Stimulated activated CD8-positive, alpha-beta memory T cell treated with anti-CD3 and anti-CD28 coated beads, Interleukin-7, amount 100 ng/mL, for 24 hours (primary cell): Measurements from ENCODE around the gene MIB1.
"Not testable (repeated sequence)": the region's sequence is repeated elsewhere in the genome, so short reads cannot be mapped to it uniquely, and the experiment has no call there.

ENCODE experiments used
- DNase-seq: peaks from one replicate; pipeline ENCODE4 v3.0.0-alpha.2; 2020; ENCODE audit warnings: low read depth

The MIB1 gene

DNA sequence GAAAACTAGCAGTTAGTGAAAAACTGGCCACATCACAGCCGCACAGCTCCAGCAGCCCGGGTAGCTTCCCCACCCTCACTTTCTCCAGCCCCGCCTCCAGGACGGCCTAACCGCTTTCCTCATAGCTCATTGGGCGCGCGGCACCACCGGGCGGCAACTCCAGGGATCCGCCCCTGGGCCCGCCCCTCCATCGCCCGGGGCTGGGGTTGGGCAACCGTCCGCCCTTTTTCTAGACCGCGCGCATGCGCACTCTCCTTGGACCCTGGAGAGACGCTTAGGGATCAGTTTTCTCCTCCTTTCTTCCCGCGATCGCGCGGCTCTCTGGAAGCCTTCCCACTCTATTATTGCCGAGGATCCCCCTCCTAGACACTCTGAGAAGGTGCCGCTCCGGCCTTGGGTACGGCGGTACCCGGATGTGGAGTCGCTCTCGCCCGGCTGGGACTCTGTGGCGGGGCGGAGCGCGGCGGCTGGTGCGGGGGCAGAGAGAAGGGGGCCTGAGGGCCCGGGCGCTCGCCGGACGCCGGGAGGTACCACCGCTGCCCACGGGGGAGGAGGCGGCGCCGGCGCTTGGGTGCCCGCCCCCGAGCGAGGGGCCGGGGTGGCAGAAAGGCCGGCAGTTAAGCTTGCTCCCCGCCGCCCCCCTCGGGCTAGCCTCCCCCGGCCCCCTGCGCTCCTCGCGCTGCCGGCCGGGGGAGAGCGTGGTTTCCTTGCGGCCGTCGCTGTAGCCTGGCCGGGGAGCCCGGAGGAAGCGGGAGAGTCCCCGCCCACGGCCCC, at the start of gene MIB1:
MIB1 (plus strand) TSS at position 255 of the 774 bp plus-strand sequence. CDS start 792 bp downstream, outside the sequence.
- DNase-seq: peak; percentile 98

DNA sequence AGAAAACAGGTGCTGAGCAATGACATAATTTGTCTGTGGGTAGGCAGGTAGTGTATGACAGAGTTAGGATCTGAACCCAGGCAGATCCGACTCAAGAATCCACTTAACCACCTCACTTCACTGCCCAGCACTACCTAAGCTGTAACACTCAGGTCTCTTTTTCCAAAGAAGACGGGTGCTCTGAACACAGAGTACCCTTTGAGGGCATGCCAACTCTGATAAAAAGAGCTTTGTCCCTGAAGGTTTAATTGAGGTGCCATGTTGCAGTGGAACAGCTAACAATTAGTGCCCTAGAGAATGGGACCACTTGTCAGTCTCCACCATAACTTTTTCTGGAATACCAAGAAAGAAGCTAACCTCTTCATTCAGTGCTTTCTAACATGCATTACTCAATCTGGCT, 47.3 kb upstream of the MIB1 start:
- DNase-seq: no peak

DNA sequence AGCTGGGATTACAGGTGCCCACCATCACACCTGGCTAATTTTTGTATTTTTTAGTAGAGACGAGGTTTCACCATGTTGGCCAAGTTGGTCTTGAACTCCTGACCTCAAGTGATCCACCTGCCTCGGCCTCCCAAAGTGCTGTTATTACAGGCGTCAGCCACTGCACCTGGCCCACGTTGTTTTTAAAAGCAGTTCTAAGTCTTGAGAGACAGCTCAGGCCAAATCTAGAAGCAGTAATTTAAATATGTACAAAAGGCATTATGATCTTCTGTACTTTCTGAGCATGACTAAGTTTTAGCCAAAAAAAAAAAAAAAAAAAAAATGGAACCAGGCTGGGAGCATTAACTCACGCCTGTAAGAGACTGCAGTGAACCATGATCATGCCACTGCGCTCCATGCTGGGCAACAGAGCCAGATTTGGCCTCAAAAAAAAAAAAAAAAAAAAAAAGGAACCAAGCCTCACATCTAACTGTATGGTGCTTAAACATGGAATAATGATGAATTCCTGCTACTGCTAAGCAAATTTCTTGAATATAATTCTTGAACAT, 40.0 kb upstream of the MIB1 start:
- DNase-seq: no peak

DNA sequence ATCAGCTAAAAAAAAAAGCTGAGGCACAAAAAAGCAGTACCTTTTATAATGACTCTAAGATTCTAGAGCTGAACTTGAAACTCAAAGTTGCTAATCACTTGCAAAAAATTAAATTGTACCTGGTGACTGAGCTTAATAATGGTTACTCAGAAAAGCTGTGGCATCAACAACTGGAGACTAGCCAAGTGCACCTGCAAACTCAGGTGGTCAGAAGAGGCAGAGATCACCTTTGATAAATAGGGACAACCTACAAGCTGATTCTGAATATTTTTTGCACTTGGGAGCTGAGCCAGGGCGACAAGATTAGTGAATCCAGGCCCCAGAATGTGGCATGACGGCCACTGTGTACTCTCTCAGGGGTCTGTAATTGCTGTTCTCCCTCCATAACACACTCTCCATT, 39.0 kb upstream of the MIB1 start:
- no peak for DNase-seq

DNA sequence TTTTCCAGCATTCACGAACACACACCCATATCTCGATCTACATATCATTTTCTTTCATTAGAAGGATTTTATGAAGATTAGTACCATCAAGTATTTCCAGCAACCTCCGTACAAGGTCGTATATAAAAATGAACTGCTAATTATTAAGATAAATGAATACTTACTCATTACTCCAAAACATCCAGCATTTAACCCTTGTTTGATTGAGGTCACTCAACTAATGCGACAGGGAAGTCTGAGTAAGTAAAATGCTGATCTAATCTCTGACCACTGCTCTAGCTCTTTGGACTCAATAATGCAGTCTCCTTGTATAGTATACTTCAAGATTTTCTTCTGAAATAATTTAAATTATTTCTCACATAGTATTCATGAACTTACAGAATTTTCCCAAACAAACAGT, 38.0 kb upstream of the MIB1 start:
- no peak for DNase-seq

DNA sequence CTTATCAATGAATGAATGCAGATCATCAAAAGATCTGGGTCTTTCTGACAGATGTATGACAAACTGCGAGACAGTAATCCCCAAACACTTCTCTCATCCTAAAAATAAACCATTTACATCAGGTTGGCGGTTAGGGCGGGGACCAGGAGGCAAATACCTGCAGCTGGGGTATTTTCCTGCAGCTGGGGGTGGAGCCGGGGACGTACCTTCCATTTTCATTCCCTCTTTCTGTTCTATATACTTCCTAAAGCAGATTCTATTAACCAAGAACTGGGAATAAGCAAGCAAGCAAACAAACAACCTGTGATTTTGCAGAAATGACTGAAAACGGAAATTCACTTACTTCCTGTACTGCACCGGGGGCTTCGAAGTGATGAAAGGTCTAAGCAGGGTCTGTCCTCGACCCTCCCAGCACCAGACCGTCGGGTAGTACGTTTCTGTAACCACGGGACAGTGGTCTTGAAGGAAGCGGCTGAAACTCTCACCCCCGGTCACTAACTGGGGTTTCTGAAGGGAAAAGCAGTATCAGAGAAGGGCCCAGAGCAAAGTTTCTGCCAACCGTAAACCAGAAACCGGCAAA, 37.3 kb upstream of the MIB1 start:
- DNase-seq: no peak

DNA sequence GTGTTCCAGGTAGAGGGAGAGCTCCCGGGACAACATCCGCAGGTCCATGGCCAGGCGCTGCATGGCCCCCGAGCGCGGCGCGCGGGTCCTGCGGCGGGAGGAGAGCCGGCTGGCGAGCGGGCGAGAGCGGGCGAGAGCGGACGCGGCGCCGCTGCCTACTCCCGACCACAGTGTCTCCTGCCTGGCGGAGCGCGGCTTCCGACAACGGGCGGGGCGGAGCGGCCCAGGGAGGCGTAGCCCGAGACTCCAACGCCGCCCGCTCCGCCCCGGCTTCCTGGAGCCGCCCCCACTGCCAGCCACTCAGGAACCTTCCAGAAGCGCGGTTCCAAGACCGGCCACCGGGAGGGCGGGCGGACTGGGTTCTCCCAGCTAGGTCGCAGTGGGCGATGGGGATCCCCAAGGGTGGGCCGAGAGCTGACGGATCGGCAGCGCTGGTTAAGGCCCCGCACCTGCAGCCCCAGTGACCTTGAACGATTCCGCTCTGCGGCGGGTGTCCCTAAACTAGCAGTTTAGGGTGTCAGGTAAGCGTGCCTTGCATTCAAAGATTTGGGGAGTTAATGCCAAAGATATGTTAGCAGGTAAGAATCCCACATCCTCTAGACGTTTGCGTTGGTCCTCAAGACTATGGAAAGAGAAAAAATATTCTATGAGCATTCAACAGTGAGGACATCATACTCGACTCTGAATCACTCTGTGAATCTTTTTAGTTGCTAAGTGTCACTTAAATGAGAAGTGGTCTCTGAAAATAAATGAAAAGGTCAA, 35.8 kb upstream of the MIB1 start, which contains the start of gene ABHD3:
ABHD3 (minus strand) TSS at position 172 of the 762 bp plus-strand sequence; CDS start at position 63, 109 bp downstream.
- peak; percentile 81 for DNase-seq

DNA sequence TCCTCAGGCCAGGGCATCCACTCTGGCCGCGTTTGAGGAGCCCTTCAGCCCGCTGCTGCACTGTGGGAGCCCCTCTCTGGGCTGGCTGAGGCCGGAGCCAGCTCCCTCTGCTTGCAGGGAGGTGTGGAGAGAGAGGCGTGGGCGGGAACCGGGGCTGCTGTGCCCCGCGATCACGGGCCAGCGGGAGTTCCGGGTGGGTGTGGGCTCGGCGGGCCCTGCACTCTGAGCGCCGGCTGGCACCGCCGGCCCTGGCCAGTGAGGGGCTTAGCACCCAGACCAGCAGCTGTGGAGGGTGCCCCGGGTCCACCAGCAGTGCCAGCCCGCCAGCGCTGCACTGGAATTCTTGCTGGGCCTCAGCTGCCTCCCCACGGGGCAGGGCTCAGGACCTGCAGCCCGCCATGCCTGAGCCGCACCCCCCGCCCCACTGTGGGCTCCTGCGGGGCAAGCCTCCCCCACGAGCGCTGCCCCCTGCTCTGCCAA, 34.2 kb upstream of the MIB1 start:
- DNase-seq: no peak

DNA sequence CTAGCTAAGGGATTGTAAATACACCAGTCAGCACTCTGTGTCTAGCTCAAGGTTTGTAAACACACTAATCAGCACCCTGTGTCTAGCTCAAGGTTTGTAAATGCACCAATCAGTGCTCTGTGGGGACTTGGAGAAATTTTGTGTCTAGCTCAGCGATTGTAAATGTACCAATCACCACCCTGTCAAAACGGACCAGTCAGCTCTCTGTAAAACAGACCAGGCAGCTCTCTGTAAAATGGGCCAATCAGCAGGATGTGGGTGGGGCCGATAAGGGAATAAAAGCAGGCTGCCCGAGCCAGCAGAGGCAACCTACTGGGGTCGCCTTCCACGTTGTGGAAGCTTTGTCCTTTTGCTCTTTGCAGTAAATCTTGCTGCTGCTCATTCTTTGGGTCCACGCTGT, 33.5 kb upstream of the MIB1 start:
- not testable (repeated sequence) for DNase-seq

DNA sequence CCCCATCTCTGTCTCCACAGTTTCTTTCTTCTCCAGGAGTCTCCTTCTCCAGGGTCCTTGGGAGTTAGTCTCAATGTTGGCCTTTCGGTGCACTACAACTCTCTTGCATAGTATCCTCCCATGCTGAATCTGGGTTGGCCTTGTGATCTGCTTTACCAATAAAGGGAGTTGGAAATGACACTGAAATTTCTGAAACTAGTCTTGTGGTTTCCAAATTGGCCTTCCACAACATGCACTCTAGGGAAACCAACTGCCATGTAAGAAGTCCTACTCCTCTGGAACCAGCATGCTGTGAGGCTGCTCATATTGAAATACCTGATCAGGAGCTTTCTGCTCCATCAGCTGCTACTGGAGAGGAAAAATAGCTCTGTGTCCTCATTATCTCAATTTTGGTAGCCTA, 26.1 kb upstream of the MIB1 start:
- no peak for DNase-seq

DNA sequence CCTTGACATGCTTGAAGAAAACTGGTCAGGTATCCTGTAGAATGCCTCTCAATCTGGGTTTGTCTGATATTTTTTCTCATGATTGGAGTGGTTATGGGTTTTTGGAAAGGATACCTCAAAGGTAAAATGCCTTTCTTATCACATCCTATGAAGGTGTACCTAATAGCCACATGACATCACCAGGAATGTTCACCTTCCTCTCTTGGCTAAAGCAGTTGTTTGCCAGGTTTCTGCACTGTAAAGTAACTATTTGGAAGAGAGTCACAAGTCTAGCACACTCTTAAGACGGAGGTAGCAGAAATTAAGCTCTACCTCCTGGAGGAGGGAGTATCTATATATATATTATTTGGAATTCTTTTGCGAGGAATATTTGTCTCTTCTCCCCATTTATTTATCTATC, 17.9 kb upstream of the MIB1 start:
- DNase-seq: no peak

DNA sequence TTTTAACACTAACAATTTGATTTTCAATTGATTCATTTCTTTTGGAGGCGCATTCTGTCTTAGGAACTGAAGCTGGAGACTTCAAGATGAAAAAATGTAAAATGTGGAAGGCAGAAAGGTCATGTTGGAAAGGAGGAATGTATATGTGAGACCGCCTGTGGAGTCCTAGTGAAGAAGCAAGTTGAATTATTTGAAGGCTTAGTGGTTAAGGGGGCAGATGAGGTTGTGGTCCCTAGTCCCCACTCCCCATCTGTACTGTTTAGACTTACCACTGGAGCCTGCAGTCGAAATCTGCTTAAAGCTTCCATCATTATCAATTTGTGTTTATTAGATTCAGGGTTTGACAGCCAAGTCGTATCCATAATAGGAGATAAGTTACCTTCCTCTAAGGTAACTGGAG, 15.4 kb upstream of the MIB1 start:
- no peak for DNase-seq

DNA sequence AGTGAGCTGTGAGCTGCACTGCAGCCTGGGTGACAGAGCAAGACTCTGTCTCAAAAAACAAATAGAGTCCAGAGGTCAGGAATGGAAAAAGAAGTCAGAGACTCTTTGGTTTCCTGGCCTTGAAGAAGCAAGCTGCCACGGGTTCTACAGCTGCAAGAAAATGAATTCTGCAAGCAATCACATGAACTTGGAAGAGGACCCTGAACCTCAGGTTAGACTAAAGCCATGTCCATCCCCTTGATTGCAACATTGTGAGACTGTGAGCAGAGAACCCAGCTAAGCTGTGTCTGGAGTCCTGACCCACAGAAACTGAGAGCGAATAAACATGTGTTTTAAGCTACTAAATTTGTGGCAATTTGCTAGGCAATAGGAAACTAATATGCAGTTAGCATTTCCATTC, 12.9 kb upstream of the MIB1 start:
- no peak for DNase-seq

DNA sequence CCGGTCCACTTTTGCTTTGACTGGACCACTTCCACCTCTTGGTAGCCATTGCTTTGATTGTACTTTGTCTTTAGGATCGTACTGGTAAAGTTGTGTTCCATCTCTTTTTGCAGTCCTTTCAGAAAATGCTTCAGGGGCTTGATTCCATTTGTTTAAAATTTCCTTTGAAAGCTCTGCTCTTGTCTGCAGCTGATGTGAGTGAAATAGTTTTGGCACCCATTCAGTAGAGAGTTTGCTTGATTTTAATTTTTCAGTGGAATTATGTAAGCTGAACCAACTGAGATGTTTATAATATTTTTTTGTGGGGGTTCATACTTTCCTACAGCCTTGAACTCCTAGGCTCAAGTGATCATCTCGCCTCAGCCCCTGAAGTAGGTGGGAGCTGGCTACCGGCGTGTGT, 7.6 kb upstream of the MIB1 start:
- DNase-seq: no peak

DNA sequence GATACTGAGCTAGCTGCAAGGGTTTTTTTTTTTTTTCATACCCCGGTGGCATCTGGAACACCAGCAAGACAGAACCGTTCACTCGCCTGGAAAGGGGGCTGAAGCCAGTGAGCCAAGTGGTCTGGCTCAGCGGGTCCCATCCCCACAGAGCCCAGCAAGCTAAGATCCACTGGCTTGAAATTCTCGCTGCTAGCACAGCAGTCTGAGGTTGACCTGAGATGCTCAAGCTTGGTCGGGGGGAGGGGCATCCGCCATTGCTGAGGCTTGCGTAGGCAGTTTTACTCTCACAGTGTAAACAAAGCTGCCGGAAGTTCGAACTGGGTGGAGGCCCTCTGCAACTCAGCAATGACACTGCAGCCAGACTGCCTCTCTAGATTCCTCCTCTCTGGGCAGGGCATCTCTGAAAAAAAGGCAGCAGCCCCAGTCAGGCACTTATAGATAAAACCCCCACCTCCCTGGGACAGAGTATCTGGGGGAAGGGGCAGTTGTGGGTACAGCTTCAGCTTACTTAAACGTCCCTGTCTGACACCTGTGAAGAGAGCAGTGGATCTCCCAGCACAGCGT, 5.1 kb upstream of the MIB1 start:
- DNase-seq: no peak

DNA sequence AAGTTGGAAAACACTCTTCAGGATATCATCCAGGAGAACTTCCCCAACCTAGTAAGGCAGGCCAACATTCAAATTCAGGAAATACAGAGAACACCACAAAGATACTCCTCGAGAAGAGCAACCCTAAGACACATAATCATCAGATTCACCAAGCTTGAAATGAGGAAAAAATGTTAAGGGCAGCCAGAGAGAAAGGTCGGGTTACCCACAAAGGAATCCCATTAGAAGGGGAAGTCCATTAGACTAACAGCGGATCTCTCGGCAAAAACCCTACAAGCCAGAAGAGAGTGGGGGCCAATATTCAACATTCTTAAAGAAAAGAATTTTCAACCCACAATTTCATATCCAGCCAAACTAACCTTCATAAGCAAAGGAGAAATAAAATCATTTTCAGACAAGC, 3.7 kb upstream of the MIB1 start:
- DNase-seq: not testable (repeated sequence)

DNA sequence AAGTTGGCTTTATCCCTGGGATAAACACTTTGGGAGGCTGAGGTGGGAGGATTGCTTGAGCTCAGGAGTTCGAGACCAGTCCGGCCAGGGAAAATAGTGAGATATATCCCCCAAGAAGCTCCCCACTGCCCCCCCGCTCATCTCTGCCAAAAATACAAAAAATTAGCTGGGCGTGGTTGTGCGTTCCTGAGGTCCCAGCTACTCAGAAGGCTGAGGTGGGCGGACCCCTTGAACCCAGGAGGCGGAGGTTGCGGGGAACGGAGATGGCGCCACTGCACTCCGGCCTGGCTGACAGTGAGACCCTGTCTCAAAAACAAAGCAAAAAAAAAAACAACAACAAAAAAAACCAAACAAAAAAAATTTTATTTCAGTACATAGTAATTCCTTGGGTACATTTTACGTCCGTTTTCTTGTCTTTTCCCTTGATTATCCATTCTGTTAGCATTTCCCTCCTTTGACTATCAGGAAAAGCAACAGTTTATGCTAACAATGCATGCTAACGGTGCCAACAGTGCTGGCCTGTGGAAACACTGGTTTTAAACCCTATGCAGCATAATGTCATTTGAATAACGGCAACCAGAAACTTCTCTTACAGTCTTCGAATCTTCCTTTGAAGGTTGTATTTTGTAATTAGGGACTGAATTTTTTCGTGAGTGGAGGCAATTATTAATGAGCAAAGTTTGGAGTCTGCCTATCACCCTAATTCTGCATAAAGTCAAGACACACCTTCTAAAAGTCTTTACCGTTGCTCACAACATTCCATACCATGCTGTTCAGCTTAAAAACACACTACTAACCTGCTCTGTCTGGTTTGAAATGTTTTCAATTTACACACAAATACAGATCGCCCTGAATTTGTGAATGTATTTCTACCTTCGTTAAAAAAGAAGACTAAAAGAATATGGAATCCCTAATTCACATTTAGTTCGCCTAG, 721 bp upstream of the MIB1 start:
- DNase-seq: no peak

DNA sequence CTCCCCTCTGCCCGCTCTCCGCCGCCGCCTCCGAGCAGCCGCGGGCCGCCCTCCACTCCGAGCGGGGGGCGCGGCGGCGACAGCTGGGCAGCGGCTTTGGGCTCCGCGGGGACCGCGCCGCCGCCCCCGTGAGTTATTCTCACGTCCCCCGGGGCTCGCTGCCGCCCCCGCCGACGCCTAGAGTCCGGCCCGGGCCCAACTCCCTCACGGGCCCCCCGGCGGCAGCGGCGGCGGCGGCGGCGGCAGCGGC, 645 bp downstream of the MIB1 start:
- DNase-seq: peak; percentile 12

DNA sequence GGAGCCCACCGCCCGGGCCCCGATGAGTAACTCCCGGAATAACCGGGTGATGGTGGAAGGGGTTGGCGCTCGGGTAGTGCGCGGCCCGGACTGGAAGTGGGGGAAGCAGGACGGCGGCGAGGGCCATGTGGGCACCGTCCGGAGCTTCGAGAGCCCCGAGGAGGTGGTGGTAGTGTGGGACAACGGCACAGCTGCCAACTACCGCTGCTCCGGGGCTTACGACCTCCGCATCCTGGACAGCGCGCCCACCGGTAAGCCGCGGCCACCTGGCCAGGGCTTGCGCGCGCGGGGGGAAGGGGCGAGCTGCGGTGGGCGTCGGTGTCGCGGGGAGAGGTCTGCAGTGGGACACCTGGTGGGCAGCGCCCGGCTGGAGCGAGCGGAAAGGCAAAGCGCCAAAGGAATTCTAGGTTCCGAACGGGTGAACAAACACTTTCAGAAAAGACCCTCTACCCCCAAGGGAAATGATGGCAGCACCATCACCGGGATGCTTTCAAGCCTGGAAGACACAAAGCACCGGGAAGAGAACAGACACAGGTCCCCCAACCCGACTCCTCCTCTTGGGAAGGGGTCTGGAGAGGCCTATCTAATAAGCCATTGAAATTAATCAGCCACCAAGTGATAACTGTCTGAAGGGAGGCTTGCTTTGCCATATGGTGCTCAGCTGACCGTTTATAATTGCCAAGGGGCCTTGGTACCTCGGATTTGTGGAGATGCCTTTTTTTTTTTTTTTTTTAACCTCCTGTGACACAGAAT, 1.1 kb downstream of the MIB1 start:
- DNase-seq: no peak

DNA sequence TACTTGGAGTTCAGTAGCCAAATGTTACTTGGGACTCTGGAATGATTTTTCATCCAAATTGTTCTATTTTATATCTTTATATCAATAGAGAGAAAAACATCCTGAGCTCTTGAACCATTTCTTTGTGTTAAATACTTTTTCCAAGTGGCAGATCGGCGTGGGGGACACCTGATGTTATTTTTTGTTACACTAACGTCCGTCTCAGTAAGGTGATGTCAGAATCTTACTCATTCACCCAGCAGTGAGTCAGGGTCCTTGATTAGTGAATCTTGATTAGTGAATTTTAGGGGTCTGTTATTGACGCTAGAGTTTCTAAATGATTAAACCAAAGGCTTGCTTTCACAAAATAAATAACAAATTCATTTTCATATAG, 1.7 kb downstream of the MIB1 start:
- no peak for DNase-seq
